K562 (cell line): ENCODE data around the gene OR4D2. TPM values are rescaled to one million over a fixed set of nuclear protein-coding genes. Genes with fewer than 3 reads are reported as not detected.

Experiments used
- ATAC-seq: fragments of 200-7000 bp; cut with Tn5 transposase; 3 replicates; pipeline ENCODE4 v1.9.1; 2020; ENCODE audit warnings: moderate library complexity
- BruUV-seq: library from RNA; stranded (reverse); fragments of 400-500 nt; replicated peaks from 2 replicates; lab custom pipeline; 2021; lab: Mats Ljungman, UMichigan
- CTCF ChIA-PET: fragments of 300-600 bp; formaldehyde crosslinking; extraction: SDS; loops from one replicate; lab custom pipeline; 2021; ENCODE audit warnings: low intra/inter-chr PET ratio; lab: Yijun Ruan, JAX
- POLR2A ChIA-PET: fragments of 300-600, 350-650 bp; sonication (Branson Sonifier 250); formaldehyde crosslinking; extraction: SDS; loops from one replicate; lab custom pipeline; 2021; ENCODE audit warnings: antibody characterized with exemption, inconsistent platforms; lab: Yijun Ruan, JAX
- DNase-seq, 4 experiments: peaks; one replicate each; pipeline versions ENCODE4 v3.0.0 to v3.0.0-alpha.2; 2011 to 2018; ENCODE audit warnings: low spot score in 3 of 4, mixed read lengths in 3 of 4; ENCODE audit errors: extremely low read depth in 1 of 4
- FAIRE-seq: peaks from 2 replicates; lab custom pipeline; 2011; peaks lifted over from hg19 to GRCh38; lab: Jason Lieb, UNC
- H2AFZ ChIP-seq: 2 replicates; pipeline ENCODE4 v1.6.0; 2011; ENCODE audit warnings: low read depth, low read length, control low read depth, inconsistent platforms
- H3K27ac ChIP-seq: fragments of 200-600 bp; 3 replicates; pipeline ENCODE4 v1.8.0; 2011; ENCODE audit warnings: low read depth, mild to moderate bottlenecking, control low read depth, inconsistent platforms, low read length, moderate library complexity, mixed read lengths; ENCODE audit errors: extremely low read depth
- H3K27me3 ChIP-seq, 2 experiments: fragments of 300-600 bp in 1 of 2; 2 replicates in 1 of 2; 3 replicates in 1 of 2; pipeline versions ENCODE4 v1.6.0 to v1.8.0; 2011; ENCODE audit warnings: inconsistent platforms in 2 of 2, low read length in 2 of 2, mild to moderate bottlenecking in 1 of 2, mixed read lengths in 1 of 2, moderate library complexity in 1 of 2; ENCODE audit not compliant: control insufficient read depth in 2 of 2, insufficient read depth in 2 of 2
- H3K36me3 ChIP-seq: fragments of 300-600 bp; 3 replicates; pipeline ENCODE4 v1.8.0; 2011; ENCODE audit warnings: mild to moderate bottlenecking, low read length, inconsistent platforms; ENCODE audit not compliant: control insufficient read depth, insufficient read depth
- H3K4me1 ChIP-seq, 2 experiments: fragments of 200-600 bp in 1 of 2; replicated peaks in 1 of 2; 2 replicates in 1 of 2; 3 replicates in 1 of 2; pipeline versions ENCODE4 v1.5.1 to v1.8.0; 2011; ENCODE audit warnings: inconsistent platforms in 2 of 2, low read length in 2 of 2, mild to moderate bottlenecking in 1 of 2, mixed read lengths in 1 of 2, moderate library complexity in 1 of 2; ENCODE audit not compliant: control insufficient read depth in 2 of 2, insufficient read depth in 2 of 2
- H3K4me2 ChIP-seq: 2 replicates; pipeline ENCODE4 v1.6.1; 2011; ENCODE audit warnings: low read length, control low read depth, inconsistent platforms, mixed read lengths; ENCODE audit not compliant: insufficient read depth
- H3K4me3 ChIP-seq: fragments of 200-600 bp; sonication (generic), shearing (Covaris generic); 2 replicates; pipeline ENCODE4 v1.5.1; 2016; ENCODE audit warnings: control low read depth, inconsistent platforms
- H3K79me2 ChIP-seq: fragments of 200-600 bp; 3 replicates; pipeline ENCODE4 v1.8.0; 2011; ENCODE audit warnings: low read length, inconsistent platforms; ENCODE audit not compliant: control insufficient read depth, insufficient read depth
- H3K9ac ChIP-seq, 2 experiments: 2 replicates each; pipeline versions ENCODE4 v1.6.0 to v1.6.1; 2011; ENCODE audit warnings: low read depth in 2 of 2, low read length in 2 of 2, control low read depth in 1 of 2, inconsistent platforms in 1 of 2, mild to moderate bottlenecking in 1 of 2, mixed read lengths in 1 of 2; ENCODE audit not compliant: insufficient read depth in 1 of 2
- H3K9me1 ChIP-seq: one replicate; pipeline ENCODE4 v1.6.0; 2011; ENCODE audit warnings: inconsistent platforms, mild to moderate bottlenecking, low read length, moderate library complexity; ENCODE audit not compliant: control insufficient read depth, insufficient read depth
- H3K9me3 ChIP-seq: replicated peaks from 2 replicates; pipeline ENCODE4 v1.5.1; 2011; ENCODE audit warnings: low read depth, low read length, inconsistent platforms; ENCODE audit not compliant: control insufficient read depth, insufficient read depth
- H4K20me1 ChIP-seq: replicated peaks from 2 replicates; pipeline ENCODE4 v1.6.1; 2011; ENCODE audit warnings: low read length, inconsistent platforms, mixed read lengths; ENCODE audit not compliant: control insufficient read depth, insufficient read depth
- REST ChIP-seq, 2 experiments: fragments of 450-650 bp; formaldehyde crosslinking in 1 of 2; IDR thresholded peaks; 2 replicates each; pipeline versions ENCODE4 v1.4.0 to v1.6.1; 2014 to 2020; ENCODE audit warnings: mild to moderate bottlenecking in 2 of 2, borderline replicate concordance in 1 of 2, low read depth in 1 of 2
- ZNF764 ChIP-seq: fragments of 250-450 bp; sonication (Bioruptor Pico); IDR thresholded peaks from 2 replicates; pipeline ENCODE4 v1.4.0; 2020; ENCODE audit warnings: low read depth, mild to moderate bottlenecking, moderate library complexity
- WGBS: fragments of 100-300 bp; shearing (Covaris generic); methylation state at CpG from one replicate; pipeline ENCODE4 v1.1.6; 2016; ENCODE audit warnings: low coverage, mixed read lengths; ENCODE audit not compliant: insufficient coverage; ENCODE audit errors: missing lambda C conversion rate; 5-methylcytosine and 5-hydroxymethylcytosine counted together
- in situ Hi-C: fragments of 300-500 bp; cut with MboI; formaldehyde crosslinking; loops from 4 replicates; pipeline ENCODE4 v1.15.0; 2018; ENCODE audit warnings: inconsistent platforms, mixed read lengths
- intact Hi-C: fragments of 100-400 bp; cut with micrococcal nuclease; formaldehyde crosslinking; loops from 2 replicates; pipeline ENCODE4 v1.14.2; 2022
- polyA plus RNA-seq, 8 experiments: library from polyadenylated mRNA; depleted of rRNA in 4 of 8; stranded (reverse) in 5 of 8; unstranded in 3 of 8; fragments of >200 nt; fragmentation: Nextera tagmentation in 2 of 8; fragmentation: Illumina TruSeq in 1 of 8; extraction: Ambion mirVana in 2 of 8; extraction: Trizol in 1 of 8; gene quantifications; 2 replicates each; pipeline versions ENCODE4 v1.2.1 to v1.2.3, GENCODE V29; 2011 to 2014; ENCODE audit warnings: inconsistent platforms in 1 of 8, missing spikeins in 1 of 8
- total RNA-seq, 7 experiments: library from RNA; depleted of rRNA in 6 of 7; stranded (reverse); fragments of >200 nt in 6 of 7; fragmentation: Illumina TruSeq in 2 of 7; extraction: Trizol in 2 of 7; gene quantifications; 2 replicates each; pipeline versions ENCODE4 v1.2.1 to v1.2.3, GENCODE V29; 2011 to 2021; ENCODE audit warnings: low replicate concordance in 1 of 7

The OR4D2 gene
- total and polyA plus RNA-seq, 9 of the 15 experiments (the other 6 are each of a cell fraction or from before 2014, with no cell fraction given) = not detected

- no peak overlapping the region for H3K4me2 ChIP-seq
- H3K9me1 ChIP-seq = no peaks in the 10 kb centered on the region
- ATAC-seq (no peak), DNase-seq (no peak), FAIRE-seq (no peak)
- H2AFZ ChIP-seq = no peak overlapping the region
- no peaks in the 10 kb centered on the region for H3K36me3 ChIP-seq
- in situ Hi-C loops = no loop called here
- no peak overlapping the region for H3K4me3 ChIP-seq
- WGBS = 37% methylated on average over 7 of the region's 7 CpGs
- no peaks in the 10 kb centered on the region for H3K79me2 ChIP-seq
- no peaks in the 10 kb centered on the region for H3K9me3 ChIP-seq
- H3K27ac ChIP-seq = no peak overlapping the region
- CTCF ChIA-PET = interaction anchor here (0.6 kb wide), 1 partner anchor 12 kb away, joined by 3 read pairs; no protein-coding TSS in a partner anchor
- POLR2A ChIA-PET = interaction anchor here (0.7 to 1.6 kb wide), 2 partner anchors 10 to 194 kb away, joined by 3 read pairs; no protein-coding TSS in a partner anchor
- H3K9ac ChIP-seq = peak overlapping the region in 1 of 2 experiments; percentile 5; a peak in 1 of 4 replicates
- no peaks in the 10 kb centered on the region; a peak in 1 of 5 replicates for H3K27me3 ChIP-seq
- intact Hi-C loops = no loop called here
- peaks cover 46 to 47% of the 10 kb centered on the region in 2 experiments for H3K4me1 ChIP-seq
- no TSS peak for BruUV-seq
- TF ChIP-seq ZNF764 (CRISPR knock-in tag) = no peak
- TF ChIP-seq REST (IDR thresholded peaks at IDR 0.05; ENCODE audit: borderline replicate concordance) = peak; percentile 50
- TF ChIP-seq REST (CRISPR knock-in tag; IDR thresholded peaks at IDR 0.05; ENCODE audit: low read depth) = no peak
- H4K20me1 ChIP-seq = no peaks in the 10 kb centered on the region
These were observed 20.9 kb downstream of the OR4D2 start for GRCh38 chr17:58187675-58188074.
